OCI-LY1 (cell line): ENCODE measurements around the gene FAM32A.

Experiments used
- EZH2 ChIP-seq: fragments of 200-600 bp; sonication (generic), shearing (Covaris generic); IDR thresholded peaks from 2 replicates; pipeline ENCODE4 v1.8.0; 2017; ENCODE audit warnings: borderline replicate concordance, mixed run types, mild to moderate bottlenecking, antibody characterized with exemption, low read length, moderate library complexity, mixed read lengths
- TF ChIP-seq, protein P1 (sequence below): fragments of 200-600 bp; sonication (generic), shearing (Covaris generic); IDR thresholded peaks from 2 replicates; pipeline ENCODE4 v1.5.1; 2017; ENCODE audit warnings: mild to moderate bottlenecking, antibody characterized with exemption, low read length, moderate library complexity, mixed read lengths

DNA sequence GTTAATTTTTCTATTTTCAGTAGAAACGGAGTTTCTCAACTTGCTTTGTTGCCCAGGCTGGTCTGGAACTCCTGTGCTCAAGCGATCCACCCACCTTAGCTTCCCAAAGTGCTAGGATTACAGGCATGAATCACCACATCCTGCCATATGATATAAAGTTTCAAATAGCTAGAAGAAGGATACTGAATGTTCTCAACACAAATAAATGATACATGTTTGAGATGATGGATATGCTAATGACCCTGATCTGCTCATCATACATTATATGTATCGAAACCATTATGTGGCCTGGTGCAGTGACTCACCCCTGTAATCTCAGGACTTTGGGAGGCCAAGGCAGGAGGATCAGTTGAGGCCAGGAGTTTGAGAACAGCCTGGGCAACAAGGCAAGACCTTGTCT is 23.4 kb upstream of the FAM32A start:
- TF ChIP-seq, protein P1, sequence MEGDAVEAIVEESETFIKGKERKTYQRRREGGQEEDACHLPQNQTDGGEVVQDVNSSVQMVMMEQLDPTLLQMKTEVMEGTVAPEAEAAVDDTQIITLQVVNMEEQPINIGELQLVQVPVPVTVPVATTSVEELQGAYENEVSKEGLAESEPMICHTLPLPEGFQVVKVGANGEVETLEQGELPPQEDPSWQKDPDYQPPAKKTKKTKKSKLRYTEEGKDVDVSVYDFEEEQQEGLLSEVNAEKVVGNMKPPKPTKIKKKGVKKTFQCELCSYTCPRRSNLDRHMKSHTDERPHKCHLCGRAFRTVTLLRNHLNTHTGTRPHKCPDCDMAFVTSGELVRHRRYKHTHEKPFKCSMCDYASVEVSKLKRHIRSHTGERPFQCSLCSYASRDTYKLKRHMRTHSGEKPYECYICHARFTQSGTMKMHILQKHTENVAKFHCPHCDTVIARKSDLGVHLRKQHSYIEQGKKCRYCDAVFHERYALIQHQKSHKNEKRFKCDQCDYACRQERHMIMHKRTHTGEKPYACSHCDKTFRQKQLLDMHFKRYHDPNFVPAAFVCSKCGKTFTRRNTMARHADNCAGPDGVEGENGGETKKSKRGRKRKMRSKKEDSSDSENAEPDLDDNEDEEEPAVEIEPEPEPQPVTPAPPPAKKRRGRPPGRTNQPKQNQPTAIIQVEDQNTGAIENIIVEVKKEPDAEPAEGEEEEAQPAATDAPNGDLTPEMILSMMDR = no peak
- no peak for TF ChIP-seq EZH2
